DMS53 treated with DMSO at 0.1 percent for 48 hours (cell line): Measurements from ENCODE around the gene TTC3.
A peak's percentile ranks its signal among the peaks of the same experiment; 100 is the strongest.
"Not testable (repeated sequence)": the region's sequence is repeated elsewhere in the genome, so short reads cannot be mapped to it uniquely, and the experiment has no call there.

Experiments used
- DNase-seq: peaks from one replicate; lab custom pipeline; 2025; ENCODE audit not compliant: unreplicated experiment; lab: John Stamatoyannopoulos, UW

The TTC3 gene, protein sequence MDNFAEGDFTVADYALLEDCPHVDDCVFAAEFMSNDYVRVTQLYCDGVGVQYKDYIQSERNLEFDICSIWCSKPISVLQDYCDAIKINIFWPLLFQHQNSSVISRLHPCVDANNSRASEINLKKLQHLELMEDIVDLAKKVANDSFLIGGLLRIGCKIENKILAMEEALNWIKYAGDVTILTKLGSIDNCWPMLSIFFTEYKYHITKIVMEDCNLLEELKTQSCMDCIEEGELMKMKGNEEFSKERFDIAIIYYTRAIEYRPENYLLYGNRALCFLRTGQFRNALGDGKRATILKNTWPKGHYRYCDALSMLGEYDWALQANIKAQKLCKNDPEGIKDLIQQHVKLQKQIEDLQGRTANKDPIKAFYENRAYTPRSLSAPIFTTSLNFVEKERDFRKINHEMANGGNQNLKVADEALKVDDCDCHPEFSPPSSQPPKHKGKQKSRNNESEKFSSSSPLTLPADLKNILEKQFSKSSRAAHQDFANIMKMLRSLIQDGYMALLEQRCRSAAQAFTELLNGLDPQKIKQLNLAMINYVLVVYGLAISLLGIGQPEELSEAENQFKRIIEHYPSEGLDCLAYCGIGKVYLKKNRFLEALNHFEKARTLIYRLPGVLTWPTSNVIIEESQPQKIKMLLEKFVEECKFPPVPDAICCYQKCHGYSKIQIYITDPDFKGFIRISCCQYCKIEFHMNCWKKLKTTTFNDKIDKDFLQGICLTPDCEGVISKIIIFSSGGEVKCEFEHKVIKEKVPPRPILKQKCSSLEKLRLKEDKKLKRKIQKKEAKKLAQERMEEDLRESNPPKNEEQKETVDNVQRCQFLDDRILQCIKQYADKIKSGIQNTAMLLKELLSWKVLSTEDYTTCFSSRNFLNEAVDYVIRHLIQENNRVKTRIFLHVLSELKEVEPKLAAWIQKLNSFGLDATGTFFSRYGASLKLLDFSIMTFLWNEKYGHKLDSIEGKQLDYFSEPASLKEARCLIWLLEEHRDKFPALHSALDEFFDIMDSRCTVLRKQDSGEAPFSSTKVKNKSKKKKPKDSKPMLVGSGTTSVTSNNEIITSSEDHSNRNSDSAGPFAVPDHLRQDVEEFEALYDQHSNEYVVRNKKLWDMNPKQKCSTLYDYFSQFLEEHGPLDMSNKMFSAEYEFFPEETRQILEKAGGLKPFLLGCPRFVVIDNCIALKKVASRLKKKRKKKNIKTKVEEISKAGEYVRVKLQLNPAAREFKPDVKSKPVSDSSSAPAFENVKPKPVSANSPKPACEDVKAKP (N-terminal part only)

GRCh38 chr21:37072988-37073416 lies at the start of gene TTC3, which contains the start of gene PIGP:
TSS of gene TTC3 (plus strand) at chr21:37073254. CDS start at chr21:37087258, 14,004 bp downstream.
TSS of gene PIGP (minus strand) at chr21:37073071. CDS start at chr21:37072515, 556 bp downstream.
- DNase-seq = peak; percentile 81

DNA sequence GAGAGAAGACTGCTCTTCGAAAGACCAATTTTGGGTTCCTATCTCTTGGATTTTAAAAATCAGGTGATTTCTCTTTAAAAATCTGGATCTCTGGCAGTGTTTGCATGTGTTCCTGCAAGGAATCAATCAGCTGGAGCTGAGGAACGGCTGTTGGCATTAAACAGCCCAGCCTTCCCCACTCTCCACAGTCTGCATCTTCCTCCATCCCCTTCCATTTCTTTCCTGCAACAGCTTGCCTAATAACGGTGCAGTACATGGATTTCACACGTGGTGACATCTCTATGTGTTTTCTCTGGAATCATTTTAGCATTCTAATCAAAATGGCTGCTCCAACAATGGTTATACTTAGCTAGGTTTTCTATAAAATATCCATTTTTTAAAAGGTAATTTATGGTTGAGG lies 46.6 kb upstream of the TTC3 start:
- DNase-seq = no peak

GRCh38 chr21:37028570-37028969 lies 44.5 kb upstream of the TTC3 start:
- DNase-seq = no peak

- no peak for DNase-seq
Observed at GRCh38 chr21:37030864-37031263, 42.2 kb upstream of the TTC3 start.

DNA sequence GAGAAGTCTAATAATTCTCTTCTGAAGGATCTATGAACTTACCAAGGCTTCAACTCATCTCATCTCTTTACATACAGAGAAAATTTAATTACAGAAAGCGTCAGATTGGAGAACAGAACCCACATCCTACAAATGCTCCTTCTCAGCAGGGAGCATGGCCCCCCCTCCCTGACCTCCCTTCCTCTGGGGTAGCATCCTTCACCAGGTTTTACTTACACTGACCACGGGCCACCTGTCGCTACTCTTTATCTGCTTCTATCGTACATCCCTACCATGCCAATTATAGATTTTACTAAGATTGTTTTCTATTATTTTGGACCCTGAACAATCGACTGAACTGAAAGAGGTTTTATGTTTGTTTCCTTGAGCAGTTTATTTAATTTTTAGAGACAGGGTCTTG lies 40.8 kb upstream of the TTC3 start:
- no peak for DNase-seq

DNA sequence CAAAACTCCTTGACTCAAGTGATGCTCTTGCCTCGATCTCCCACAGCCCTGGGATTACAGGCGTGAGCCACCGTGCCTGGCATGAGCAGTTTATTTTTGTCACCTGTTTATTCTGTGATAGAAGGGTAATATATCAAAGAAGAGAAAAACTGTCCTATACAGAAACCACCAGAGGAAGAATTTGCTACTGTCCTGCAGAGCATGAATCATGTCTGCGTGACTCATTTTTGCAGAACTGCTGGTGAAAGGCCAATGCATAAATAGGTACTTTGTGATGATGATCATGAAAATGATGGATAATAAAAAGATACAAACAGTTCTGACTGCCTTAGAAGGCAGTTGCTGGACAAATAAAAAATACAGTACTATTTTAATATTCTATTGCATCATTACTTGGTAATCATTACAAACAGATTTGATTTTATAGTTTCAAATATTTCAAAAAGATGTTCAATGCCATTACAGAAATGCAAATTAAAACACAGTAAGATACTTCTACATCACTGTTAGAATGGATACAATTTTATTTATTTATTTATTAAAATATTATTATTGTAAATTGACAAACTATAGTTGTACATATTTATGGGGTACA lies 40.1 kb upstream of the TTC3 start:
- DNase-seq = no peak

- not testable (repeated sequence) for DNase-seq
Observed at GRCh38 chr21:37034394-37034793, 38.7 kb upstream of the TTC3 start.

GRCh38 chr21:37036177-37036576 lies 36.9 kb upstream of the TTC3 start:
- no peak for DNase-seq

DNA sequence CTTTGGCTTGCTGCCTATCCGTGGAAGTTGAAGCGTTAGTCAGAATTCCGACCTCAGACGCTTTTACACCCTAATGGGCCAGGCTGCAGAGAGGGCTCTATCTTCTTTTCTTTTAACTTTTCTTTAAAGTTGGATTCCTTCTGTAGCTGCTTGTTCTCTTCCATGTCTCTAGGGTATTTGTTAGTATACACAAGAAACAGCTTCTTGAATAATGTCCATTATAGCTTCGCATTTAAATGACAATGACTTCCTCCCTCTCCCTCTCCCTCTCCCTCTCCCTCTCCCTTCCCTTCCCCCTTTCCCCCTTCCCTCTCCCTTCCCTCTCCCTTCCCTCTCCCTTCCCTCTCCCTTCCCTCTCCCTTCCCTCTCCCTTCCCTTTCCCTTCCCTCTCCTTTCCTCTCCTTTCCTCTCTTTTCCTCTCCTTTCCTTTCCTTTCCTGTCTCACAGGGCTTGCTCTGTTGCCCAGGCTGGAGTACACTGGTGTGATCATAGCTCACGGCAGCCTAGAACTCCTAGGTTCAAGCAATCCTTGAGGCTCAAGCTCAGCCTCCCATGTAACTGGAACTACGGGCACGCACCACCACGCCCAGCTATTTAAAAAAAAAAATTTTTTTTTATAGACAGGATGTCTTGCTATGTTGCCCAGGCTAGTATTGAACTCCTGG lies 33.5 kb upstream of the TTC3 start:
- no peak for DNase-seq

- DNase-seq = no peak
Observed at GRCh38 chr21:37040212-37040611, 32.8 kb upstream of the TTC3 start.

- peak; percentile 38 for DNase-seq
Observed at GRCh38 chr21:37041706-37042271, 31.3 kb upstream of the TTC3 start.

DNA sequence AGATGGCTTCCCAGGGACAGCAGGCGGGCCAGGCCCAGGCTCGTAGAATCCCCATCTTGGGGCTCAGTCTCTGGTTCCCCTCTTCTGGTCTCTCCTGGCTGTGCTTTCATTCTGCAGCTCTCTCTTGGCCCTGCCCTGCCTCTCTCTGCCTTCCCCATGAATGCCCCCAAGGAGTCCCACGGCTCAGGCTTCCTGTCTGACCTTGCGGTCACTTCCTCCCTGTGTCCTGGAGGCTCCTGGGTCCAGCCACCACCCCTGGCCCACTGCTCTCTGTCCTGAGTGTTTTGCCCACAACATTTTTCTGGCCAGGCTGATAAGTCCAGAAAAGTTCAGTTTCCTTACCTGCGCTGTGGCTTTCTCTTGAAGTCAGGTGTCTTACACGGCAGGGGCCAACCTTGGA lies 29.2 kb upstream of the TTC3 start:
- DNase-seq = no peak

DNA sequence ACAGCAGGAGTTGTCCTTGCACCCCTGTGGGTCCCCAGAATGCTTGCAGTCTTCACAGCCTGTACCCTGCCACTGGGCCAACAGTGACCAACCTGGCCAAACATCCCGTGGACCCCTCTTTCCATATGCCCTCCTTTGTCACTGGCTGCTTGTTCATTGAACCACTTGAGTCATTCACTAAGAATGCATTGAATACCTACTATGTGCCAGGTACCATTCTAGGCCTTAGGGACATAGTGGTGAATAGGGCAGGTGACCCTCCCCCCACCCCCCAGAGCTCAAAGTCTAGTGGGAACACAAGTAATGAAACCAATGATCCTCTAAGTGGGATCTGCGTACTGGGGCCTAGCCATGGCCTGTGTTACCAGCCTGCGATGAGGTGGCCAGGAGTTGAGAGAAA lies 28.4 kb upstream of the TTC3 start:
- no peak for DNase-seq

GRCh38 chr21:37045149-37045548 lies 27.9 kb upstream of the TTC3 start:
- no peak for DNase-seq

DNA sequence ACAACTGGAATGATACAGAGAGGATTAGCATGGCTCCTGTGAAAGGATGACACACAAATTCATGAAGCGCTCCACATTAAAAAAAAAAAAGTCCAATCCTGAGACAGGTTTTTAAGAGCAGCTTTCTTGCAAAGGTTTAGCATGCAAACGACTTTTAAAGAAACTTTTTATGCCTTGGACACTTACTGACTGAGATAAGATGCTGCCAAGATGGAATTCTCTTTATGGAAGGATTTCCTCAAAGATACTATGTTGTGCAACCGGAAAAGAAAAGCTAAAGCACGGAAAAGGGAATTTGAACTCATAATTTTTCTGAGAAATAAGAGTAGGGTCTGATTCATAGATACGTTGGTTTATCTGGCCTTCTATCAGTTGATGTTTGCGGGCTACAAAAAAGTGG lies 27.5 kb upstream of the TTC3 start:
- DNase-seq = no peak

DNA sequence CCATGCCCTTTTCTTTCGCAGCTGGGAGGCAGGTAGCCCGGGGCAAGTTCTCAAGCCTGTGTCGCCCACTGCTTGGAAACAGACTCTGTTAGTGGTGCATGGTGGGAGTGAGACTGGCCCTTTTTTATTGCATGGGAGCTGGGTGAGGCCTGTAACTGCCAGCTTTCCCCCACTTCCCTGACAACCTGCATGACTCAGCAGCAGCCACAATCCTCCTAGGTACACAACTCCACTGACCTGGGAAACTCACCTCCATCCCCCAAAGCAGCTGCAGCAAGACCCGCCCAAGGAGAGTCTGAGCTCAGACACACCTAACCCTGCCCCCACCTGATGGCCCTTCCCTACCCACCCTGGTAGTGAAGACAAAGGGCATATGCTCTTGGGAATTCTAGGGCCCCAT lies 26.0 kb upstream of the TTC3 start:
- peak; percentile 12 for DNase-seq

DNA sequence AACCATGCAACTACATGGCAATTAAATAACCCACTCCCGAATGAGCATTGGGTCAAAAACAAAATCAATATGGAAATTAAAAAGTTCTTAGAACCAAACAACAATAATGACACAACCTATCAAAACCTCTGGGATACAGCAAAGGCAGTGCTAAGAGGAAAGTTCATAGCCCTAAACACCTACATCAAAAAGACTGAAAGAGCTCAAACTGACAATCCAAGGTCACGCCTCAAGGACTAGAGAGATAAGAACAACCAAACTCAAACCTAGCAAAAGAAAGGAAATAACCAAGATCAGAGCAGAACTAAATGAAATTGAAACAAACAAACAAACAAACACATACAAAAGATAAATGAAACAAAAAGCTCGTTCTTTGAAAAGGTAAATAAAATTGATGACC lies 23.3 kb upstream of the TTC3 start:
- not testable (repeated sequence) for DNase-seq

DNA sequence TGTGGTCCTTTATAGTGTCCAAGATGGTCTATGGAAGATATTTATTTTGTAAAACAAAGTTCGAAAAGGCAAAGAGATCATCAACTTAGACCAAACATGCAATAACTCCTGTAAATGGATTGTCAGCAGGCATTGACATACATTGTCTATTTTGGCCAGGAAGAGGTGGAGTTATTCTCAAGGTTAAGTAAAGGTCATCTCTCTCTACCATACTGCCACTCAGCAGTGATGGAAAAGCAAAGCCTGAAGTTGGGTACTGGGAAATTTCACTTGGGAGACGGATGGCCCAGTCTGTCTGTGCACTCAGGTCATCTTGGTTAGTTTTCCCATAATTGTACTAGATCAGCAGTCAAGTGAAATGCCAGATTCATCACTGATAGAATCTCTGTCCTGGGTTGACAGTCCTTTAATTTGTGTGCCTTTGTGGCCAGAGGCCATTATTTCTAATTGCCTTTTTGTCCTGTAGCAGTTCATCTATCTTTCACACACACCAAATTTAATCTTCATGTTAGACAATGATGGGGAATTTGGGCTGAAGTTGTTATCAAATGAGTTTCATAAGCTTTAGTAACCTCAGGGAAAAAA lies 17.7 kb upstream of the TTC3 start:
- no peak for DNase-seq

GRCh38 chr21:37057614-37058013 lies 15.4 kb upstream of the TTC3 start:
- no peak for DNase-seq

- no peak for DNase-seq
Observed at GRCh38 chr21:37058261-37058660, 14.8 kb upstream of the TTC3 start.
